Stimulated activated naive CD8-positive, alpha-beta T cell treated with anti-CD3 and anti-CD28 coated beads, Interleukin-15, amount 100 ng/mL, for 72 hours (primary cell): ENCODE results near the gene CCNL2.

Experiments used
- ATAC-seq: fragments of 150-1000 bp; cut with Tn5 transposase; 2 replicates; pipeline ENCODE4 v1.10.0; 2021; ENCODE audit warnings: mild to moderate bottlenecking, moderate library complexity
- DNase-seq, 2 donors: peaks; one replicate each; pipeline ENCODE4 v3.0.0; 2021 to 2022
- H3K27ac Mint-ChIP-seq, 2 donors: one replicate each; pipeline ENCODE4 v1.8.0; 2022; ENCODE audit warnings: mild to moderate bottlenecking in 2 of 2, mixed read lengths in 2 of 2, moderate library complexity in 2 of 2
- H3K27me3 Mint-ChIP-seq: one replicate; pipeline ENCODE4 v1.8.0; 2022; ENCODE audit warnings: mixed read lengths
- H3K4me1 Mint-ChIP-seq: one replicate; pipeline ENCODE4 v1.8.0; 2022; ENCODE audit warnings: mild to moderate bottlenecking, mixed read lengths
- H3K4me3 Mint-ChIP-seq, 2 donors: one replicate each; pipeline ENCODE4 v1.8.0; 2022; ENCODE audit warnings: mild to moderate bottlenecking in 2 of 2, mixed read lengths in 2 of 2, moderate library complexity in 1 of 2
- H3K9me3 Mint-ChIP-seq, 2 donors: one replicate each; pipeline ENCODE4 v1.8.0; 2022; ENCODE audit warnings: mixed read lengths in 2 of 2

Gene CCNL2

DNA sequence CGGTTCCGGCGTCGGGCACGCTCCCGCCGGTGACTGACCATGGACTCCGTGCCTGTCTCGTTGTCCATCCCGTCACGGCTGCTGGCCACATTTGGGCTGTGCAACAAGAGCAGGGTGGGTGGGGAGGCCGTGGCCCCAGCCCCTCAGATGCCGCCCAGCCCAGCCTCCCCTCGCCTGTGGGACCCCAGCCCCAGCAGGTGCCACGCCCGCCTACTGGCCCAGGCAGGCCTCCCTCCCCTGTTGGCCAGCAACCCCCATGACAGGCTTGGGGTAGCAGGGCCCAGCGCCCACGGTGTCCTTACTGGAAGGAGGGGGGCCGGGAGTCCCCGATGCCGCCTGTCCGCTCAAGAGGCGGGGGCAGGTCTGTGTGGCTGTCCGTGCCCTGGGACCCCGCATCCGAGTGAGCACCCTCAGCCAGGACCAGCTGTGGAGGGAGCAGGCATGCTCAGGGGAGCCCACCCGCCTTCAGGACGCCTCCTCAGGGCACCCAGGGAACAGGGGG is 57.0 kb downstream of the CCNL2 start:
- no peaks in the 10 kb centered on the region for H3K27me3 Mint-ChIP-seq
- no peak overlapping the region for H3K27ac Mint-ChIP-seq
- H3K9me3 Mint-ChIP-seq, result peaks cover 0 to 7% of the 10 kb centered on the region in 2 donors
- peaks cover 39% of the 10 kb centered on the region for H3K4me1 Mint-ChIP-seq
- H3K4me3 Mint-ChIP-seq, result no peak overlapping the region
- ATAC-seq (peak; percentile 3), DNase-seq (no peak)

DNA sequence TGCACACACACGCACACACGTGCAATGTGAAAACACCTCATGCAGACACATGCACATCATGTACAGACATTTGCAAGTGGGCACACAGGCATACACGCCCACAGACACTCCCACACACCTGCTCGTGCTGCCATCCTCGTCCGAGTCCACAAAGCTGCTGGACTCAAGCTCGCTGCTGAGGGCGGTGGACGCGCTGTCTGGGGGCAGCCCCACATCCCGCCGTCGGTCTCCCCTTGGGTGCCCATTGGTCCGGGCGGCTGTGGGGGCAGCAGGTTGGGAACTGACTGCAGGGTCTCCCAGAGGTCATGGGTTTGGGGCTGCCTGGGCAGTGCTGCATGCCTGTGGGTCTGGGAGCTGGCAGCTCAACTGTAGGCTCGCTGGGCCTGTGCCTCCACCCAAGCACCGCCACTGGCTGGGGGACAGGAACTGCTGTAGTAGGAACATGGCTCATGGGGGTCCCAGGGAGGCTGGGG is 57.5 kb downstream of the CCNL2 start:
- H3K4me3 Mint-ChIP-seq, result no peak overlapping the region
- H3K27me3 Mint-ChIP-seq, result no peaks in the 10 kb centered on the region
- DNase-seq, result no peak
- no peak for ATAC-seq
- H3K27ac Mint-ChIP-seq, result no peak overlapping the region
- peaks cover 0 to 7% of the 10 kb centered on the region in 2 donors for H3K9me3 Mint-ChIP-seq
- H3K4me1 Mint-ChIP-seq, result peaks cover 34% of the 10 kb centered on the region

DNA sequence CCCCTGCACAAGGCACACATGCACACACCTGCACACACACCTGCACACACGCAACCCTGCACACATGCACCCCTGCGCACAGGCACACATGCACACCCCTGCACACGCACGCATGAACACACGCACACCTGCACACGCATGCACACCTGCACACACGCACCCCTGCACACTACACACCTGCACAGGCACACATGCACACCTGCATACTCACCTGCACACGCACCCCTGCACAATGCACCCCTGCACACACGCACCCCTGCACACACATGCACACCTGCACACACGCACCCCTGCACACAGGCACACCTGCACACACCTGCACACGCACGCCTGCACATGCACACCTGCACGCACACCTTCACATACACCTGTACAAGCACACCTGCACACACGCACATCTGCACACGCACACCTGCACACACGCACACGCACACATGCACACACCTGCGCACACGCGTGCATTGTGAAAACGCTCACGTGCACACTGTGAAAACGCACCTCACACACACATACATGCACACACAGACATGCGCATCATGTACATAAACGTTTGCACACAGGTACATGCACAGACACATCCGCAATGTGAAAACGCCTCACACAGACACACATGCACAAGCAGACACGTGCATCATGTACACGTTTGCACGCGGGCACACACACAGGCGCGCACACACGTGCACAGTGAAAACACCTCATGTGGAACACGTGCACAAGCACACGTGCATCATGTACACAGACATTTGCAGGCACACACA is 58.2 kb downstream of the CCNL2 start:
- H3K27ac Mint-ChIP-seq, result no peak overlapping the region

DNA sequence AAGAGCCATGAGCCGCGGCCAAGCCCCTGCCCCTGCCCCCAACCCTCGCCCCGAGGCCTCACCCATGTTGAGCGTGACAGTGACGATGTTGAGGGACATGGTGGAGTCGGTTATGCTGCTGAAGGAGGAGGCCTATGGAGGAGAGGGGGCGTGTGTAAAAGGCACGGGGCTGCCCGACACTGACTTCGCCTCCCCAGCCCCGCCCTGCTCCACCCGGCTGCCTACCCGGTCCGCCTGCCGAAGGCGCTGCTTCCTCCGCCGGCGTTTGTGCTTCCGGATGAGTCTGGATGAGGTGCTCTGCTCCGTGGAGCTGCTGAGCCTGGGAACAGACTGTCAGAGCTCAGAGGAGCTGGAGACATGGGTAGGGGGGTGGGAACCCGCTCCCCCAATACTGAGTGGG is 59.0 kb downstream of the CCNL2 start:
- ATAC-seq (no peak), DNase-seq (no peak)
- Mint-ChIP-seq H3K4me1 (peaks cover 23% of the 10 kb centered on the region), H3K4me3 (no peak overlapping the region), H3K9me3 (peaks cover 0 to 7% of the 10 kb centered on the region in 2 donors), H3K27ac (no peak overlapping the region), H3K27me3 (no peaks in the 10 kb centered on the region)

More for the DNA sequence above, 58.2 kb downstream of the CCNL2 start:
- ATAC-seq (no peak), DNase-seq (no peak)
- Mint-ChIP-seq H3K4me1 (peaks cover 27% of the 10 kb centered on the region), H3K4me3 (no peak overlapping the region), H3K27me3 (no peaks in the 10 kb centered on the region), H3K9me3 (peaks cover 0 to 7% of the 10 kb centered on the region in 2 donors)

DNA sequence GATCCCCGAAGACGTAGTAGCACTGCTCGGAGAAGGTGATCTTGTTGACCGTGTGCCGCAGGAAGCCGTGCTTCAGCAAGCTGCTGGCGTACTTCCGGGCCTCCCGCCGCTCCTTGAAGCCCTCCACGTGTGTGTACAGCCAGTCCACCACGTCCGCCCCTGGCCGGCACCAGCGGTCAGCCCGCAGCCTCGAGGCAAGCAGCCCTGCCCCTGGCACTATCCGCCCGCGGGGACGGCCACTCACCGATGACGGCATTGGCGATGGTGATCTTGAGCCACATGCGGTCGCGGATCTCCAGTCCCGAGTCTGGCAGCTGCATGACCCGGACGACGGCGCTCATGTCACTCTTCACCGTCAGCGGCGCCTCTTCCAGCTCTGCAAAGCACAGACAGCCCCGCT is 60.9 kb downstream of the CCNL2 start:
- Mint-ChIP-seq H3K27ac (no peak overlapping the region), H3K27me3 (no peaks in the 10 kb centered on the region), H3K4me3 (no peak overlapping the region), H3K9me3 (peaks cover 0 to 7% of the 10 kb centered on the region in 2 donors), H3K4me1 (peaks cover 8% of the 10 kb centered on the region)
- no peak for DNase-seq
- no peak for ATAC-seq

DNA sequence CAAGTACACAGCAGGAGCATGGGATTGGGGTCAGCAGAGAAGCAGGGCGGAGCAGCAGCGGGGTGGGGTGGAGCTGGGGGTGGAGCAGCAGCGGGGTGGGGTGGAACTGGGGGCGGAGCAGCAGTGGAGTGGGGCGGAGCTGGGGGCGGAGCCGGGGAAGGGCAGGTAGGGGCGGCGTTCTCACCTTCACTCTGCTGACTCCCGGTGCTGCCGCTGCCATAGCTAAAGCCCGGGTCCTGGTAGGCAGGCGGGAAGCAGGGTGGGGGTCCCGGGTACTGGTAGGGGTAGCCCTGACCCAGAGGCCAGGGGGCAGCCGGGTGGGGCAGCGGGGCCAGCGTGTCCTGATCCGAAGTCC is 61.4 kb downstream of the CCNL2 start:
- Mint-ChIP-seq H3K27ac (no peak overlapping the region), H3K4me1 (peaks cover 2% of the 10 kb centered on the region), H3K9me3 (peaks cover 0 to 7% of the 10 kb centered on the region in 2 donors), H3K27me3 (no peaks in the 10 kb centered on the region), H3K4me3 (no peak overlapping the region)
- no peak for DNase-seq
- ATAC-seq, result peak; percentile 30

DNA sequence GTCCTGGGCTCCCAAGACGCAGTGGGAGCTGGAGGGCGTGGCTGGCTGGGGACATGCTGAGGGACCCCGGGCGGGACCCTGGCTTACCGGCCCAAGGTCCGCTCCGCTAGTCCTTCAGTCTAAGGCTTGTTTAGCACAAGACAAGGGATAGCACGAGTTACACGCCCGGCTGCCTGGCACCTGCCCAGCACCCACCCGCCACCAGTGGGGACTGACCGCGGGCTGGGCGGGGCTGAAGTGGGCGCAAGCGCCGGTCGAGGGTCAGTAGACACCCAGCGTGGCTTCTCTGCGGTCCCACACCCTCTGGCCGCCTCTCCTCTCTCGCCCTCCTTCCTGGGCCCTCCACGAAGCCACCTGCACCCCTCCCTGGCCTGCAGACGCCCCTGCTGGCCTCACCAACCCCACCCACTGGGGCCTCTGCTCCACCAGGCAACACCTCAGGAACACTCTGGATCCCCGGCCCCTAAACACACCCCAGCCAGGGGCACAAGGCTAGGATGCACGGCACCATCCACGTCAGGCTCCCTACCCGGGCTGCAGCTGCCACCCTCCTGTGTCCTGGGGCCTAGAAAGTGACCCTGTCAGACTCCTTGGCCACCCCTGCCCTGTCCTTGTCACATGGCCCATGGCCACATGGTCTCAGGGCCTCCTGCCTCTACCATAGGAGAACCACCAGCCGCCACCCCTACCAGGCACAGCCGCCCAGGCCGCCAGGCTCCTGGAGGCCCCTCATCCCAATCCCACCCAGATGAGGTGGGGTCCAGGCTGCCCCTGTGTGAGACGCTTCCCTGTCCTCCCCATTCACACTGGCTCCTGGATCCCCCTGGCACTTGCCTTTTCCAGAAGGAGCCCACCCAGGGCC is 62.0 kb downstream of the CCNL2 start:
- ATAC-seq (no peak), DNase-seq (no peak)
- no peaks in the 10 kb centered on the region for H3K27me3 Mint-ChIP-seq
- peaks cover 0 to 7% of the 10 kb centered on the region in 2 donors for H3K9me3 Mint-ChIP-seq
- no peak overlapping the region for H3K27ac Mint-ChIP-seq
- H3K4me1 Mint-ChIP-seq, result no peaks in the 10 kb centered on the region
- no peak overlapping the region for H3K4me3 Mint-ChIP-seq

DNA sequence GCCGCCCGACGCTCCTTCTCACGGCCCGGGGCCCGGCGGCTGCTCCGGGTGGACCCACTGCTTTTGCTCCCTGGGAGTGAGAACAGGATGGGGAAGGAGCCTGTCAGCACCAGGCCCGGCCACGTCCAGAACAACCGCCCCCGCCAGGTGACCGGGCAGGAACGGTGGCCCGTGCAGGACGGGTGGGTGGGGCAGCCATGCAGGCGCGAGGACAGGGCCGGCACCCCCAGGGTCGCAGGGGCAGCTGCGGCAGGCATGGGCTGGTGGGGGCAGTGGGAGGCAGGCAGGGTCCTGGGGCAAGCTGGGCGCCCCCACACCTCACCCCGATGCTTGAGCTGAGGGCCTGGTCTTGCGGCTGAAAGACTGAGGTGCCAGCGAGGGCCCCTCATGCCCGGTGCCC is 62.7 kb downstream of the CCNL2 start:
- DNase-seq (no peak), ATAC-seq (no peak)
- Mint-ChIP-seq H3K9me3 (peaks cover 0 to 6% of the 10 kb centered on the region in 2 donors), H3K27ac (no peak overlapping the region), H3K4me3 (no peak overlapping the region), H3K4me1 (no peaks in the 10 kb centered on the region), H3K27me3 (no peaks in the 10 kb centered on the region)

DNA sequence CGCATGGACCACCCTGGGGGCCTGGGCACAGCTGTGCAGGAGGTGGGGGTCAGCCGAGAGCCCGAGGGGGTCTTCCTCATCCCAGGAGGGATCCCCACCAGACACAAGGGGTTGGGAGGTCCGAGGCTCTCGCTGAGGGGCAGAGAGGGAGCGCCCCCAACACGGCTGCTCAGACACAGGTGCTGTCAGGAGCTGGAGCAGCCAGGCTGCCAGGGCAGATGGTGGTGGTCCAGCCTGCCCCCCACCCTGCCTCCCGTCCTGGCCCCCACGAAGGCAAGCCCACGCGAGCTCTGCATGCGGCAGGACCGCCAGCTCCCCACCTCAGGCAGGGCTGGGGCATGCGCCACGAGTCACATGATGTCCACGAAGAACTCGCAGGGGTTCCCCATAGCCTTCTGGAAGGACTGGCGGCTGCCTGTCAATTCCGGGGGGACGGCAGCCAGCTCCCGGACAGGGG is 63.3 kb downstream of the CCNL2 start:
- Mint-ChIP-seq H3K27ac (no peak overlapping the region), H3K9me3 (peaks cover 0 to under 1% of the 10 kb centered on the region in 2 donors), H3K27me3 (no peaks in the 10 kb centered on the region), H3K4me1 (no peaks in the 10 kb centered on the region), H3K4me3 (no peak overlapping the region)
- ATAC-seq (no peak), DNase-seq (no peak)
